GM18519 (cell line): ENCODE data around the gene PTPRJ.
A peak's percentile ranks its signal among the peaks of the same experiment; 100 is the strongest.
"Not testable (repeated sequence)": the region's sequence is repeated elsewhere in the genome, so short reads cannot be mapped to it uniquely, and the experiment has no call there.

Source experiments
- ATAC-seq: cut with Tn5 transposase; IDR thresholded peaks from one replicate; pipeline ENCODE4 v1.9.1; 2021; ENCODE audit warnings: mild to moderate bottlenecking, moderate library complexity; ENCODE audit not compliant: unreplicated experiment, low FRiP score

Gene PTPRJ

GRCh38 chr11:48138222-48138621, 157.9 kb downstream of the PTPRJ start:
- ATAC-seq: no peak

- ATAC-seq: not testable (repeated sequence)
Measured at GRCh38 chr11:48139896-48140295, 159.5 kb downstream of the PTPRJ start.

GRCh38 chr11:48141475-48142122, 161.2 kb downstream of the PTPRJ start:
- no peak for ATAC-seq

GRCh38 chr11:48142889-48143288, 162.5 kb downstream of the PTPRJ start:
- ATAC-seq: no peak

GRCh38 chr11:48148749-48149148, 168.4 kb downstream of the PTPRJ start:
- no peak for ATAC-seq

GRCh38 chr11:48150213-48150612, 169.9 kb downstream of the PTPRJ start:
- ATAC-seq: no peak

- ATAC-seq: no peak
Measured at GRCh38 chr11:48154151-48154550, 173.8 kb downstream of the PTPRJ start.

GRCh38 chr11:48161951-48162884, 181.9 kb downstream of the PTPRJ start:
- no peak for ATAC-seq

GRCh38 chr11:48162885-48163268, 182.5 kb downstream of the PTPRJ start:
- ATAC-seq: no peak

GRCh38 chr11:48163360-48164100, 183.2 kb downstream of the PTPRJ start:
- ATAC-seq: no peak

GRCh38 chr11:48164836-48165235, 184.5 kb downstream of the PTPRJ start:
- no peak for ATAC-seq

GRCh38 chr11:48165426-48165825, 185.1 kb downstream of the PTPRJ start:
- ATAC-seq: no peak

GRCh38 chr11:48167380-48167779, 187.0 kb downstream of the PTPRJ start:
- ATAC-seq: no peak

GRCh38 chr11:48168815-48169214, 188.5 kb downstream of the PTPRJ start:
- no peak for ATAC-seq

- ATAC-seq: no peak
Measured at GRCh38 chr11:48169259-48169658, 188.9 kb downstream of the PTPRJ start.

- ATAC-seq: no peak
Measured at GRCh38 chr11:48169717-48170116, 189.4 kb downstream of the PTPRJ start.

- no peak for ATAC-seq
Measured at GRCh38 chr11:48170241-48171233, 190.2 kb downstream of the PTPRJ start.

GRCh38 chr11:48172818-48173609, 192.7 kb downstream of the PTPRJ start:
- ATAC-seq: peak; percentile 60

- no peak for ATAC-seq
Measured at GRCh38 chr11:48177661-48178060, 197.3 kb downstream of the PTPRJ start.
